Neural cell (in vitro differentiated cells): ENCODE results near the gene MGLL. TPM values are rescaled to one million over a fixed set of nuclear protein-coding genes. Genes with fewer than 3 reads are reported as not detected.

Experiments
- H2AFZ ChIP-seq: fragments of 200-600, 300-800 bp; sonication (generic), shearing (Covaris generic); 2 replicates; pipeline ENCODE4 v1.6.0; 2014; ENCODE audit warnings: low read depth, mild to moderate bottlenecking, antibody characterized with exemption, low read length, moderate library complexity
- H3F3A ChIP-seq: fragments of 200-600 bp; shearing (Covaris generic); 2 replicates; pipeline ENCODE4 v1.6.1; 2016; ENCODE audit warnings: mild to moderate bottlenecking, moderate library complexity, mixed read lengths, antibody characterized with exemption, low read length; ENCODE audit not compliant: insufficient read depth, poor library complexity, severe bottlenecking
- H3K27ac ChIP-seq: fragments of 200-600, 300-800 bp; sonication (generic), shearing (Covaris generic); 2 replicates; pipeline ENCODE4 v1.5.1; 2014; ENCODE audit warnings: mild to moderate bottlenecking, low read length, moderate library complexity
- H3K27me3 ChIP-seq: fragments of 300-800, 200-600 bp; sonication (generic), shearing (Covaris generic); 2 replicates; pipeline ENCODE4 v1.6.0; 2014; ENCODE audit warnings: mild to moderate bottlenecking, low read depth, low read length, moderate library complexity; ENCODE audit not compliant: insufficient read depth
- H3K36me3 ChIP-seq: fragments of 300-800, 200-600 bp; sonication (generic), shearing (Covaris generic); 2 replicates; pipeline ENCODE4 v1.5.1; 2014; ENCODE audit warnings: mild to moderate bottlenecking, antibody characterized with exemption, low read length, moderate library complexity; ENCODE audit not compliant: insufficient read depth
- H3K4me2 ChIP-seq: fragments of 300-800, 200-600 bp; sonication (generic), shearing (Covaris generic); 2 replicates; pipeline ENCODE4 v1.6.0; 2014; ENCODE audit warnings: mild to moderate bottlenecking, low read length
- H3K4me3 ChIP-seq: fragments of 300-800, 200-600 bp; sonication (generic), shearing (Covaris generic); 2 replicates; pipeline ENCODE4 v1.5.1; 2014; ENCODE audit warnings: mild to moderate bottlenecking, low read length, moderate library complexity
- H3K79me2 ChIP-seq: fragments of 200-600 bp; shearing (Covaris generic); replicated peaks from 2 replicates; pipeline ENCODE4 v1.6.0; 2014; ENCODE audit warnings: mild to moderate bottlenecking, low read length, moderate library complexity; ENCODE audit not compliant: insufficient read depth
- H3K9ac ChIP-seq: fragments of 300-800, 200-600 bp; sonication (generic), shearing (Covaris generic); 2 replicates; pipeline ENCODE4 v1.6.1; 2016; ENCODE audit warnings: mild to moderate bottlenecking, low read length, mixed read lengths
- H3K9me2 ChIP-seq: fragments of 200-600 bp; shearing (Covaris generic); 2 replicates; pipeline ENCODE4 v1.6.1; 2016; ENCODE audit warnings: mild to moderate bottlenecking, low read length, mixed read lengths; ENCODE audit not compliant: insufficient read depth
- H3K9me3 ChIP-seq: fragments of 200-600, 300-800 bp; sonication (generic), shearing (Covaris generic); 2 replicates; pipeline ENCODE4 v1.6.1; 2016; ENCODE audit warnings: mild to moderate bottlenecking, mixed run types, low read length, moderate library complexity, mixed read lengths
- H4K20me1 ChIP-seq: fragments of 200-600 bp; shearing (Covaris generic); 2 replicates; pipeline ENCODE4 v1.6.1; 2016; ENCODE audit warnings: mild to moderate bottlenecking, mixed run types; ENCODE audit not compliant: insufficient read depth
- CTCF ChIP-seq: fragments of 450-650 bp; IDR thresholded peaks from 2 replicates; pipeline ENCODE4 v1.5.1; 2014; ENCODE audit warnings: antibody characterized with exemption, mild to moderate bottlenecking, moderate library complexity; ENCODE audit not compliant: poor library complexity, severe bottlenecking
- EP300 ChIP-seq: fragments of 450-650 bp; conservative IDR thresholded peaks from 2 replicates; pipeline ENCODE4 v1.6.1; 2014; ENCODE audit warnings: antibody characterized with exemption, mild to moderate bottlenecking, moderate library complexity; ENCODE audit not compliant: poor library complexity, severe bottlenecking
- EZH2 ChIP-seq: fragments of 200-600, 300-800 bp; shearing (Covaris generic), sonication (generic); IDR thresholded peaks from 2 replicates; pipeline ENCODE4 v1.6.1; 2014; ENCODE audit warnings: antibody characterized with exemption, low read length, borderline replicate concordance, mild to moderate bottlenecking; ENCODE audit not compliant: insufficient read depth, poor library complexity, severe bottlenecking
- MXI1 ChIP-seq: fragments of 450-650 bp; conservative IDR thresholded peaks from 2 replicates; pipeline ENCODE4 v1.6.1; 2014; ENCODE audit warnings: antibody characterized with exemption, mild to moderate bottlenecking; ENCODE audit not compliant: poor library complexity, severe bottlenecking
- POLR2AphosphoS5 ChIP-seq: IDR thresholded peaks from 2 replicates; pipeline ENCODE4 v1.6.1; 2012
- REST ChIP-seq: IDR thresholded peaks from 2 replicates; pipeline ENCODE4 v1.6.1; 2012; ENCODE audit warnings: borderline replicate concordance
- SMC3 ChIP-seq: fragments of 450-650 bp; conservative IDR thresholded peaks from 2 replicates; pipeline ENCODE4 v1.6.1; 2014; ENCODE audit warnings: antibody characterized with exemption, mild to moderate bottlenecking, moderate library complexity; ENCODE audit not compliant: poor library complexity
- TAF1 ChIP-seq: IDR thresholded peaks from 2 replicates; pipeline ENCODE4 v1.6.1; 2012; ENCODE audit warnings: low read depth
- polyA plus RNA-seq: library from polyadenylated mRNA; depleted of rRNA; stranded (reverse); fragments of >200 nt; gene quantifications from 2 replicates; pipeline ENCODE4 v1.2.3, GENCODE V29; 2014

The MGLL gene
- polyA plus RNA-seq, 1 donor from 2014 or later, result 2.0 TPM

- Histone ChIP-seq H3K4me3 (no peak overlapping the region), H3F3A (no peaks in the 10 kb centered on the region), H3K27ac (no peak overlapping the region), H3K9me3 (peaks cover 16% of the 10 kb centered on the region), H2AFZ (no peak overlapping the region), H3K79me2 (no peaks in the 10 kb centered on the region), H3K27me3 (no peaks in the 10 kb centered on the region), H3K9me2 (no peaks in the 10 kb centered on the region), H3K4me2 (no peak overlapping the region), H4K20me1 (no peaks in the 10 kb centered on the region), H3K36me3 (no peaks in the 10 kb centered on the region), H3K9ac (no peak overlapping the region)
- TF ChIP-seq TAF1, result no peak
- TF ChIP-seq CTCF, result no peak
- TF ChIP-seq SMC3, result no peak
- no peak for TF ChIP-seq POLR2AphosphoS5
- no peak for TF ChIP-seq EP300
Observed at GRCh38 chr3:127771746-127772145, 50.6 kb downstream of the MGLL start.

- Histone ChIP-seq H3K79me2 (no peaks in the 10 kb centered on the region), H2AFZ (no peak overlapping the region), H4K20me1 (no peaks in the 10 kb centered on the region), H3K9me2 (no peaks in the 10 kb centered on the region), H3K36me3 (no peaks in the 10 kb centered on the region), H3K27ac (no peak overlapping the region), H3F3A (no peaks in the 10 kb centered on the region), H3K9me3 (peaks cover 16% of the 10 kb centered on the region), H3K4me3 (no peak overlapping the region), H3K9ac (no peak overlapping the region), H3K4me2 (no peak overlapping the region), H3K27me3 (no peaks in the 10 kb centered on the region)
- no peak for TF ChIP-seq EP300
- TF ChIP-seq SMC3, result no peak
- TF ChIP-seq MXI1, result no peak
- TF ChIP-seq TAF1, result no peak
- TF ChIP-seq CTCF, result no peak
- TF ChIP-seq REST, result no peak
- no peak for TF ChIP-seq EZH2
Observed at GRCh38 chr3:127770671-127771355, 51.5 kb downstream of the MGLL start.
